ENCODE results near the gene PPIH. TPM values are rescaled to one million over a fixed set of nuclear protein-coding genes. Genes with fewer than 3 reads are reported as not detected.
"Not testable (repeated sequence)": the region's sequence is repeated elsewhere in the genome, so short reads cannot be mapped to it uniquely, and the experiment has no call there.

Gene PPIH
- total RNA-seq: 89.7 and 94.6 TPM in 2 replicates

DNA sequence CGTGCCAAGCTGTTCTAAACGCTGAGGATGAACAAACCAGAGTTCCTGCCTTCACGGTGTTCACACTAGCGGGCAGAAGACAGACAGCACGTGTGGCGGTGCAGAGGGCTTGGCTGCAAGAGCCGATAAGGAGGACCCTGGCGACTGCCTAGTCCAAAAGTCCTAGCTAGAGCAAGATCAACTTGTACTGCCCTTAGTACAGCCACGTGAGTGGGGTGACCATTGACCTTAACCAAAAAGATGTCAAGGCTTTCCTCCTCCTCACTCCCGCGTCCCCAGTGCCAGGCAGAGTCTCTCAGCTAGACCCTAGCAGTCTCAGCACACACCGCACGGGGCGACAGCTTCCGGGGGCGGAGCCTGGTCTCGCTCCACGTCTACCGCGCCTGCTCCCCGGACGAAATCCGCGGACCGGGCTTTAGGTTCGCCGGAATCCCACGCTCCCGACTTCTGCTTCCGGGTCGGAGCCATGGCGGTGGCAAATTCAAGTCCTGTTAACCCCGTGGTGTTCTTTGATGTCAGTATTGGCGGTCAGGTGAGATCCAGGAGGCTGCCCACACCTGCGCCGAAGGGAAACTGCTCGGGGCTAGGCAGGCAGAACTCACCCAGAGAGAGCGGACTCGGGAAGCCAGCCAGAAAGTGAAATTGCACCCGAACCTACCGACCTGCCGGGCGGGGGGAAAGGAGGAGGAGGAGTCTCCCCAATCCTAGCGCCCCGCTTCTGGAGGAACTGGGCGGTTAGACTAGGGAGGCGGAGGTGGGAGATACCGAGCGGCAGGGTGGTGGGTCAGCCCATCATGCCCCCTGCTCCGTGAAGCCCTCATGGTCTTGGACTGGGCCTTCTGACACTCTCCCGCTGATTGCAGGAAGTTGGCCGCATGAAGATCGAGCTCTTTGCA lies at the start of gene PPIH:
TSS of gene PPIH (plus strand) at position 443 of the 896 bp plus-strand sequence. CDS start at position 467, 24 bp downstream.
- peaks cover 20% of the 10 kb centered on the region for H3K36me3 Mint-ChIP-seq (ENCODE audit: low read depth)
- peak; percentile 94 for DNase-seq (ENCODE audit: low spot score)
- intact Hi-C loops (cut with micrococcal nuclease): loop anchor here (1.0 to 5.0 kb wide), 8 partner anchors 24 to 514 kb away; partner anchors contain the start of genes C1orf50, CCDC30, CFAP57 and EBNA1BP2
- peaks cover 46% of the 10 kb centered on the region for H3K4me1 Mint-ChIP-seq (ENCODE audit: low read depth)
- H3K27me3 Mint-ChIP-seq (ENCODE audit: insufficient read depth): peaks cover 3% of the 10 kb centered on the region
- H3K4me3 Mint-ChIP-seq: peak within 1 kb of the TSS; percentile 99
- peak within 1 kb of the TSS; percentile 96 for H3K27ac Mint-ChIP-seq
- H3K9me3 Mint-ChIP-seq: no peaks in the 10 kb centered on the region

DNA sequence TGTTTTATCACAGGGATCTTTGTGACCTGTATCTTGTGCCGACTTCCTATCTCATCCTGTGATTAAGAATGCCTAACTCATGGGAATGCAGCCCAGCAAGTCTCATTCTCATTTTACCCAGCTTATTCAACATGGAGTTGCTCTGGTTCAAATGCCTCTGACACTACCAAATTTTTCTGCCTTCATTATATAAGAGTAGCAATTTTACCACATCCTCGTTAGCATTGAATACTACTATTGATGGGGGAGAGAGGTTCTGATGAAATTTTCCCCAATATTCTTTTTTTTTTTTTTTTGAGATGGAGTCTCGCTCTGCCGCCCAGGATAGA lies 44.5 kb upstream of the PPIH start:
- Mint-ChIP-seq H3K27ac (no peak overlapping the region), H3K27me3 (ENCODE audit: insufficient read depth) (peaks cover 2% of the 10 kb centered on the region), H3K36me3 (ENCODE audit: low read depth) (no peaks in the 10 kb centered on the region), H3K4me3 (no peak overlapping the region), H3K4me1 (ENCODE audit: low read depth) (no peaks in the 10 kb centered on the region), H3K9me3 (no peaks in the 10 kb centered on the region)
- intact Hi-C loops (cut with micrococcal nuclease): no loop called here
- no peak for DNase-seq (ENCODE audit: low spot score)

DNA sequence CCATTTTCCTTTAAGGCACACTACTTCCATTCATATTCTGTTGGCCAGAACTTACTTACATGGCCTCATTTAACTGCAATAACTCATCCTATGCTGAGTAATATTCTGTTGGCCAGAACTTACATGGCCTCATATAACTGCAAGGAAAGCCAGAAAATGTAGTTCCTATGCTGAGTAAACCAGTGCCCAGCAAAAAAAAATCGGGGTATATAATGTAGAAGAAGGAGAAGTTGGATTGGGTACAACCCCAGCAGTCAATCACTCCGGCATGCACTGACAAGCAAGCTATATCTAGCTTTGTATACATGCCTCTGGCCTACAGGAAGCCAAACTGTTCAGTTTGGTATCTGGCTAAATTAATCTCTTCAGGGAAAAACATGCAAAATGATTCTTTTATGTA lies 39.4 kb upstream of the PPIH start:
- Mint-ChIP-seq H3K4me1 (ENCODE audit: low read depth) (no peaks in the 10 kb centered on the region), H3K36me3 (ENCODE audit: low read depth) (no peaks in the 10 kb centered on the region), H3K4me3 (no peak overlapping the region), H3K9me3 (no peaks in the 10 kb centered on the region), H3K27ac (no peak overlapping the region), H3K27me3 (ENCODE audit: insufficient read depth) (peaks cover 2% of the 10 kb centered on the region)
- intact Hi-C loops (cut with micrococcal nuclease): no loop called here
- no peak for DNase-seq (ENCODE audit: low spot score)

GRCh38 chr1:42620307-42620706 lies 37.9 kb upstream of the PPIH start:
- no peaks in the 10 kb centered on the region for H3K4me1 Mint-ChIP-seq (ENCODE audit: low read depth)
- peaks cover 5% of the 10 kb centered on the region for H3K27me3 Mint-ChIP-seq (ENCODE audit: insufficient read depth)
- H3K4me3 Mint-ChIP-seq: no peak overlapping the region
- intact Hi-C loops (cut with micrococcal nuclease): no loop called here
- no peaks in the 10 kb centered on the region for H3K36me3 Mint-ChIP-seq (ENCODE audit: low read depth)
- H3K27ac Mint-ChIP-seq: no peak overlapping the region
- no peaks in the 10 kb centered on the region for H3K9me3 Mint-ChIP-seq
- no peak for DNase-seq (ENCODE audit: low spot score)

DNA sequence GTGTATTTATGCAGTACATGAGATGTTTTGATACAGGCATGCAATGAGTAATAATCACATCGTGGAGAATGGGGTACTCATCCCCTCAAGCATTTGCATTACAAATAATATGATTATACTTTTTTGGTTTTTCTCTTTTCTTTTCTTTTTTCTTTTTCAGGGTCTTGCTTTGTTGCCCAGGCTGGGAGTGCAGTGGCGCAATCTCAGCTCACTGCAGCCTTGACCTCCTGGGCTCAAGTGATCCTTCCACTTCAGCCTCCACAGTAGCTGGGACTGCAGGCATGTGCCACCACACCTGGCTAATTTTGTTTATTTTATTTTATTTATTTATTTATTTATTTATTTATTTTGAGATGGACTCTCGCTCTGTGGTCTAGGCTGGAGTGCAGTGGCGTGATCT lies 37.0 kb upstream of the PPIH start:
- not testable (repeated sequence) for H3K9me3 Mint-ChIP-seq

DNA sequence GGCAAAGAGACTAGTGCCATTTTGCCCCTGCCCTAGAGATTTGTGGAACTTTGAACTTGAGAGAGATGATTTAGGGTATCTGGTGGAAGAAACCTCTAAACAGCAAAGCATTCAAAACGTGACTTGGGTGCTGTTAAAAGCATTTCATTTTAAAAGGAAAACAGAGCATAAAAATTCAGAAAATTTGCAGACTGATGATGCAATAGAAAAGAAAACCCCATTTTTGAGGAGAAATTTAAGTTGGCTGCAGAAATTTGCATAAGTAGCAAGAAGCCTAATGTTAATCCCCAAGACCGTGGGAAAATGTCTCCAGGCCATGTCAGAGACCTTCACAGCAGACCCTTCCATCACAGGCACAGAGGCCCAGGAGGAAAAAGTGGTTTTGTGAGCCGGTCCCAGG lies 31.0 kb upstream of the PPIH start:
- H3K4me3 Mint-ChIP-seq; H3K36me3 Mint-ChIP-seq (ENCODE audit: low read depth): not testable (repeated sequence)
- peaks cover 13% of the 10 kb centered on the region for H3K27me3 Mint-ChIP-seq (ENCODE audit: insufficient read depth)

More for the DNA sequence above, 37.0 kb upstream of the PPIH start:
- intact Hi-C loops (cut with micrococcal nuclease); DNase-seq (ENCODE audit: low spot score); H3K4me3 Mint-ChIP-seq; H3K36me3 Mint-ChIP-seq (ENCODE audit: low read depth); H3K27me3 Mint-ChIP-seq (ENCODE audit: insufficient read depth); H3K4me1 Mint-ChIP-seq (ENCODE audit: low read depth); H3K27ac Mint-ChIP-seq: not testable (repeated sequence)

DNA sequence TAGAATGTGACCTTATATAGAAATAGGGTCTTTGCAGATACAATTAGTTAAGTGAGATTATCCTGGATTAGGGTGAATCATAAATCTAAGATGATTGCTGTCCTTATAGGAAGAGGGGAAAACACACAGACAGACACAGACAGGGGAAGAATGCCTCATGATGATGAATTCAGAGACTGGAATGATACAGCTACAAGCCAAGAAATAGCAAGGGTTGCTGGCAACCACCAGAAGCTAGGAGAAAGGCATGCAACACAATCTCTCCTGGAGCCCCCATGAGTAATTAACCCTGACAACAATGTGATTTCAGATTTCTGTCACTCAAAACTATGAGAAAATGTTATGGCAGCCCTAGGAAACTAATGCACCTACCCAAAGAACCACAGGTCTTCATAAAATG lies 19.1 kb upstream of the PPIH start:
- Mint-ChIP-seq H3K36me3 (ENCODE audit: low read depth) (no peaks in the 10 kb centered on the region), H3K4me1 (ENCODE audit: low read depth) (no peaks in the 10 kb centered on the region), H3K27ac (no peak overlapping the region), H3K9me3 (no peaks in the 10 kb centered on the region), H3K27me3 (ENCODE audit: insufficient read depth) (peaks cover 4% of the 10 kb centered on the region), H3K4me3 (no peak overlapping the region)
- intact Hi-C loops (cut with micrococcal nuclease): no loop called here
- no peak for DNase-seq (ENCODE audit: low spot score)

More for the DNA sequence above, 31.0 kb upstream of the PPIH start:
- H3K9me3 Mint-ChIP-seq; DNase-seq (ENCODE audit: low spot score); H3K4me1 Mint-ChIP-seq (ENCODE audit: low read depth); H3K27ac Mint-ChIP-seq; intact Hi-C loops (cut with micrococcal nuclease): not testable (repeated sequence)

- Mint-ChIP-seq H3K9me3 (peaks cover 9% of the 10 kb centered on the region), H3K4me3 (no peak overlapping the region), H3K36me3 (ENCODE audit: low read depth) (peaks cover 4% of the 10 kb centered on the region), H3K4me1 (ENCODE audit: low read depth) (no peaks in the 10 kb centered on the region), H3K27ac (no peak overlapping the region), H3K27me3 (ENCODE audit: insufficient read depth) (peaks cover 15% of the 10 kb centered on the region)
- intact Hi-C loops (cut with micrococcal nuclease): no loop called here
- no peak for DNase-seq (ENCODE audit: low spot score)
These were observed 12.2 kb upstream of the PPIH start for GRCh38 chr1:42646056-42646455.

DNA sequence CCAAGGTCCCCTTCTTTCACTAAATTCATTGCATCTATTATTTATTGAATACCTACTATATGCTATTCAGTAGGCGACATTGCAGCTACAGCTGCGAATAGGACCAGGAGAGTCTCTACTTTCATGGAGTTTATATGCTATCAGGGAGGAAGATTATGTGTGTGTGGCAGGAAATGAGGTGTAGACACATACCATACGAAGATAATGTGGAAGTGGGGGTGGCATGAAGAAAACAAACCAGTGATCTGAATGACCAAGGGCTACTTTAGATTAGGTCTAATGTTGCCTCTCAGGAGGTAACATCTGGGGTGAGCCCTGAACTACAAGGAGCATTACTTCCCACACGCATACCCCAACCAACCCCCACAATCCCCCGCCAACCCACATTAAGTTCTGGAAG lies 1.0 kb upstream of the PPIH start:
- Mint-ChIP-seq H3K4me3 (peak overlapping the region; percentile 99), H3K27ac (peak overlapping the region; percentile 85), H3K4me1 (ENCODE audit: low read depth) (peaks cover 46% of the 10 kb centered on the region), H3K27me3 (ENCODE audit: insufficient read depth) (peaks cover 4% of the 10 kb centered on the region), H3K9me3 (no peaks in the 10 kb centered on the region), H3K36me3 (ENCODE audit: low read depth) (peaks cover 18% of the 10 kb centered on the region)
- DNase-seq (ENCODE audit: low spot score): no peak
- intact Hi-C loops (cut with micrococcal nuclease): loop anchor here (5.0 kb wide), 1 partner anchor 510 kb away; no protein-coding TSS in a partner anchor

- H3K27ac Mint-ChIP-seq: peak overlapping the region; percentile 96
- H3K36me3 Mint-ChIP-seq (ENCODE audit: low read depth): peaks cover 23% of the 10 kb centered on the region
- H3K27me3 Mint-ChIP-seq (ENCODE audit: insufficient read depth): no peaks in the 10 kb centered on the region
- peaks cover 46% of the 10 kb centered on the region for H3K4me1 Mint-ChIP-seq (ENCODE audit: low read depth)
- DNase-seq (ENCODE audit: low spot score): no peak
- intact Hi-C loops (cut with micrococcal nuclease): loop anchor here (1.0 to 5.0 kb wide), 8 partner anchors 23 to 513 kb away; partner anchors contain the start of genes C1orf50, CCDC30, CFAP57 and EBNA1BP2
- H3K9me3 Mint-ChIP-seq: no peaks in the 10 kb centered on the region
- peak overlapping the region; percentile 99 for H3K4me3 Mint-ChIP-seq
These were observed 684 bp downstream of the PPIH start for GRCh38 chr1:42658877-42659337.

DNA sequence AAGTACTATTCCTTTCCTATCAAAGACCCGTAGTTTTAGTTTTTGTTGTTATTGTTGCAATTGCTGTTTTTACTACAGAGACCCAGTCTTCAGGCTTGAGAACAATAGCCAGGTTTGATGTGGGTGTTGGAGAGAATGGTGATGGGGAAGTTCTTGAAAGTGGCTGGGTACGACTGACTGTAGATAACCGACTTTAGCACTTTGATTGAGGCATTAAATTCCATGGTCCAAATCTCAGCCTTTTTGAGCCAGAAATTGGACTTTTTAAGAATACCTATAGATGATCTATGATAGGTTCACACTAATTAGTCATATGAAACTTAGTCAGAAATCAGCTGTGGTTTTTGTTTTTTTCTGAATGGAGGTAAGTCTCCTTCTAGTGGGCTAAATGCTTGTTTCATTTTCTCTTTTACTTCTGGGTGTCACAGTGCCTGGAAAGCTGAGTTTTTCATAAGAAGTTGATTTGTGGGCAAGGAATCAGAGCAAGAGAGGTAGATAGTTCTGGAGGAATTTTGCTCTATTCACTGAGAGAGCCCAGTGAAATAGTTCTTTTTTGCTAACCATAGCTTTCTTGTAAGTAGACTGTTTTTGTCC lies 2.8 kb downstream of the PPIH start:
- H3K4me1 Mint-ChIP-seq (ENCODE audit: low read depth): peaks cover 46% of the 10 kb centered on the region
- H3K27ac Mint-ChIP-seq: peak overlapping the region; percentile 72
- H3K36me3 Mint-ChIP-seq (ENCODE audit: low read depth): peaks cover 33% of the 10 kb centered on the region
- no peaks in the 10 kb centered on the region for H3K27me3 Mint-ChIP-seq (ENCODE audit: insufficient read depth)
- intact Hi-C loops (cut with micrococcal nuclease): loop anchor here (5.0 kb wide), 2 partner anchors 84 to 324 kb away; partner anchors contain the start of gene FOXJ3
- H3K4me3 Mint-ChIP-seq: peak overlapping the region; percentile 75
- H3K9me3 Mint-ChIP-seq: no peaks in the 10 kb centered on the region
- no peak for DNase-seq (ENCODE audit: low spot score)

DNA sequence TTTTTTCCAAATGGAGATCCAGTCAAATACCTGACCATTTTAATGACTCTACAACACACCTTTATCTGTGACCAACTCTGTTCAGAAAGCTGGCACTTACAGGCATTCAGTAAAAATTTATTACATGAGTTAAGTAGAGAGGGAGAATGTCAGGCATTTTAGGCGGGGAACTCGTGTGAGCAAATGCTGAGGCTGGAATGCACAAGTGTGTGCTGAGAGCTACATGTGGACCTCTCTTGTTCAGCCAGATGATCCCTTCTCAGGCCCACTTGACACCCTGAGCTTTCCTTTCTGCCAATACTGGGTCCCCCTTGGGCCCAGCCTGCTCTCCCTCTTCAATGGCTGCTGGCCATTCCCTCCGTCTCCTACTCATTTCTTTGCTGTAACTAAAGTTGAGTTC lies 11.7 kb downstream of the PPIH start:
- Mint-ChIP-seq H3K27me3 (ENCODE audit: insufficient read depth) (no peaks in the 10 kb centered on the region), H3K36me3 (ENCODE audit: low read depth) (peaks cover 57% of the 10 kb centered on the region)

GRCh38 chr1:42670425-42670824 lies 12.2 kb downstream of the PPIH start:
- intact Hi-C loops (cut with micrococcal nuclease): no loop called here
- peaks cover 6% of the 10 kb centered on the region for H3K4me1 Mint-ChIP-seq (ENCODE audit: low read depth)
- no peak overlapping the region for H3K4me3 Mint-ChIP-seq
- no peak for DNase-seq (ENCODE audit: low spot score)
- no peaks in the 10 kb centered on the region for H3K27me3 Mint-ChIP-seq (ENCODE audit: insufficient read depth)
- H3K9me3 Mint-ChIP-seq: no peaks in the 10 kb centered on the region
- no peak overlapping the region for H3K27ac Mint-ChIP-seq
- peaks cover 62% of the 10 kb centered on the region for H3K36me3 Mint-ChIP-seq (ENCODE audit: low read depth)

More for the DNA sequence above, 11.7 kb downstream of the PPIH start:
- H3K4me3 Mint-ChIP-seq: no peak overlapping the region
- intact Hi-C loops (cut with micrococcal nuclease): no loop called here
- H3K4me1 Mint-ChIP-seq (ENCODE audit: low read depth): peaks cover 6% of the 10 kb centered on the region
- H3K9me3 Mint-ChIP-seq: no peaks in the 10 kb centered on the region
- no peak overlapping the region for H3K27ac Mint-ChIP-seq
- DNase-seq (ENCODE audit: low spot score): no peak
